Activated CD8-positive, alpha-beta T cell treated with anti-CD3 and anti-CD28 coated beads, Interleukin-2, amount 10 ng/mL, durations not matched to agents 7 days and 5 days (primary cell): Measurements from ENCODE around the gene FGFR2. TPM values are rescaled to one million over a fixed set of nuclear protein-coding genes. Genes with fewer than 3 reads are reported as not detected.
"Not testable (repeated sequence)": the region's sequence is repeated elsewhere in the genome, so short reads cannot be mapped to it uniquely, and the experiment has no call there.

Experiments used
- ATAC-seq: fragments of 150-1000 bp; cut with Tn5 transposase; one replicate; pipeline ENCODE4 v1.10.0; 2021; ENCODE audit warnings: moderate library complexity
- CTCF ChIA-PET: fragments of 350-600 bp; sonication (Branson Sonifier 250); formaldehyde crosslinking; loops from one replicate; lab custom pipeline; 2021; ENCODE audit warnings: antibody characterized with exemption; lab: Charles Lee
- POLR2A ChIA-PET: fragments of 350-600 bp; sonication (Branson Sonifier 250); formaldehyde crosslinking; loops from one replicate; lab custom pipeline; 2021; ENCODE audit warnings: antibody characterized with exemption; lab: Charles Lee
- DNase-seq: peaks from one replicate; pipeline ENCODE4 v3.0.0-alpha.2; 2020
- H3K27ac Mint-ChIP-seq: one replicate; pipeline ENCODE4 v1.8.0; 2021; ENCODE audit warnings: mild to moderate bottlenecking, mixed read lengths
- H3K27me3 Mint-ChIP-seq: one replicate; pipeline ENCODE4 v1.8.0; 2021; ENCODE audit warnings: low read depth, mixed read lengths
- H3K36me3 Mint-ChIP-seq: one replicate; pipeline ENCODE4 v1.8.0; 2021; ENCODE audit warnings: low read depth, mixed read lengths
- H3K4me1 Mint-ChIP-seq: one replicate; pipeline ENCODE4 v1.8.0; 2021; ENCODE audit warnings: low read depth, mixed read lengths
- H3K4me3 Mint-ChIP-seq: one replicate; pipeline ENCODE4 v1.8.0; 2021; ENCODE audit warnings: mild to moderate bottlenecking, mixed read lengths
- H3K9me3 Mint-ChIP-seq: one replicate; pipeline ENCODE4 v1.8.0; 2022; ENCODE audit warnings: mixed read lengths; ENCODE audit not compliant: insufficient read depth
- total RNA-seq, 2 experiments: library from RNA; stranded (reverse); gene quantifications; one replicate each; pipeline ENCODE4 v1.2.3, GENCODE V29; 2021

The FGFR2 gene
- total RNA-seq, 2 experiments from 2014 or later, result not detected

GRCh38 chr10:121558238-121558637 lies 40.0 kb downstream of the FGFR2 start:
- ChIA-PET POLR2A (no interaction called here), CTCF (no interaction called here)
- Mint-ChIP-seq H3K4me3 (no peak overlapping the region), H3K36me3 (no peaks in the 10 kb centered on the region), H3K9me3 (no peaks in the 10 kb centered on the region), H3K27me3 (no peaks in the 10 kb centered on the region), H3K27ac (no peak overlapping the region), H3K4me1 (no peaks in the 10 kb centered on the region)
- DNase-seq (no peak), ATAC-seq (no peak)

GRCh38 chr10:121556918-121557573 lies 41.2 kb downstream of the FGFR2 start:
- Mint-ChIP-seq H3K27ac (no peak overlapping the region), H3K36me3 (no peaks in the 10 kb centered on the region), H3K9me3 (no peaks in the 10 kb centered on the region), H3K4me1 (no peaks in the 10 kb centered on the region), H3K4me3 (no peak overlapping the region), H3K27me3 (no peaks in the 10 kb centered on the region)
- DNase-seq, result no peak
- ChIA-PET CTCF (no interaction called here), POLR2A (interaction anchor here (0.5 kb wide), 1 partner anchor 892 kb away, joined by 3 read pairs; no protein-coding TSS in a partner anchor)
- ATAC-seq, result no peak

- Mint-ChIP-seq H3K9me3 (no peaks in the 10 kb centered on the region), H3K27ac (no peak overlapping the region), H3K4me3 (no peak overlapping the region), H3K27me3 (no peaks in the 10 kb centered on the region), H3K36me3 (no peaks in the 10 kb centered on the region), H3K4me1 (no peaks in the 10 kb centered on the region)
- DNase-seq, result no peak
- ATAC-seq, result no peak
- ChIA-PET POLR2A (no interaction called here), CTCF (no interaction called here)
Observed at GRCh38 chr10:121556455-121556854, 41.8 kb downstream of the FGFR2 start.

- POLR2A ChIA-PET, H3K4me3 Mint-ChIP-seq: not testable (repeated sequence)
Observed at GRCh38 chr10:121554916-121555315, 43.3 kb downstream of the FGFR2 start.

GRCh38 chr10:121553511-121554264 lies 44.6 kb downstream of the FGFR2 start:
- Mint-ChIP-seq H3K27ac (no peak overlapping the region), H3K4me3 (no peak overlapping the region), H3K9me3 (no peaks in the 10 kb centered on the region), H3K4me1 (no peaks in the 10 kb centered on the region), H3K27me3 (no peaks in the 10 kb centered on the region), H3K36me3 (no peaks in the 10 kb centered on the region)
- DNase-seq, result no peak
- POLR2A ChIA-PET, result no interaction called here
- CTCF ChIA-PET, result no interaction called here
- no peak for ATAC-seq

More at GRCh38 chr10:121554916-121555315, 43.3 kb downstream of the FGFR2 start:
- CTCF ChIA-PET, H3K27me3 Mint-ChIP-seq, H3K36me3 Mint-ChIP-seq, H3K4me1 Mint-ChIP-seq, H3K27ac Mint-ChIP-seq, ATAC-seq, DNase-seq, H3K9me3 Mint-ChIP-seq: not testable (repeated sequence)

- no peak overlapping the region for H3K27ac Mint-ChIP-seq
- no peak overlapping the region for H3K4me3 Mint-ChIP-seq
- no peaks in the 10 kb centered on the region for H3K9me3 Mint-ChIP-seq
- no peaks in the 10 kb centered on the region for H3K4me1 Mint-ChIP-seq
- no peaks in the 10 kb centered on the region for H3K36me3 Mint-ChIP-seq
- DNase-seq (no peak), ATAC-seq (no peak)
- POLR2A ChIA-PET, result no interaction called here
- CTCF ChIA-PET, result no interaction called here
- no peaks in the 10 kb centered on the region for H3K27me3 Mint-ChIP-seq
Observed at GRCh38 chr10:121552746-121553145, 45.5 kb downstream of the FGFR2 start.

GRCh38 chr10:121551210-121551885 lies 46.9 kb downstream of the FGFR2 start:
- Mint-ChIP-seq H3K9me3 (no peaks in the 10 kb centered on the region), H3K27me3 (no peaks in the 10 kb centered on the region), H3K4me3 (no peak overlapping the region), H3K4me1 (no peaks in the 10 kb centered on the region), H3K27ac (no peak overlapping the region), H3K36me3 (no peaks in the 10 kb centered on the region)
- DNase-seq, result no peak
- ChIA-PET CTCF (no interaction called here), POLR2A (no interaction called here)
- ATAC-seq, result no peak

GRCh38 chr10:121544301-121544869 lies 53.9 kb downstream of the FGFR2 start:
- Mint-ChIP-seq H3K9me3 (no peaks in the 10 kb centered on the region), H3K4me1 (no peaks in the 10 kb centered on the region)
- ATAC-seq, result no peak

GRCh38 chr10:121543545-121543944 lies 54.7 kb downstream of the FGFR2 start:
- Mint-ChIP-seq H3K27ac (no peak overlapping the region), H3K27me3 (no peaks in the 10 kb centered on the region), H3K4me1 (no peaks in the 10 kb centered on the region), H3K4me3 (no peak overlapping the region), H3K9me3 (no peaks in the 10 kb centered on the region), H3K36me3 (no peaks in the 10 kb centered on the region)
- ChIA-PET POLR2A (no interaction called here), CTCF (no interaction called here)
- DNase-seq (no peak), ATAC-seq (no peak)

More at GRCh38 chr10:121544301-121544869, 53.9 kb downstream of the FGFR2 start:
- Mint-ChIP-seq H3K4me3 (no peak overlapping the region), H3K27ac (no peak overlapping the region), H3K36me3 (no peaks in the 10 kb centered on the region), H3K27me3 (no peaks in the 10 kb centered on the region)
- POLR2A ChIA-PET, result no interaction called here
- no peak for DNase-seq
- CTCF ChIA-PET, result no interaction called here

GRCh38 chr10:121541450-121542120 lies 56.7 kb downstream of the FGFR2 start:
- H3K27me3 Mint-ChIP-seq, result no peaks in the 10 kb centered on the region
- no peaks in the 10 kb centered on the region for H3K9me3 Mint-ChIP-seq
- DNase-seq, result no peak
- H3K36me3 Mint-ChIP-seq, result no peaks in the 10 kb centered on the region
- POLR2A ChIA-PET, result no interaction called here
- no peak overlapping the region for H3K4me3 Mint-ChIP-seq
- no peak for ATAC-seq
- CTCF ChIA-PET, result no interaction called here
- no peak overlapping the region for H3K27ac Mint-ChIP-seq
- H3K4me1 Mint-ChIP-seq, result no peaks in the 10 kb centered on the region

GRCh38 chr10:121540732-121541395 lies 57.4 kb downstream of the FGFR2 start:
- no peak overlapping the region for H3K4me3 Mint-ChIP-seq
- no peaks in the 10 kb centered on the region for H3K9me3 Mint-ChIP-seq
- no peaks in the 10 kb centered on the region for H3K36me3 Mint-ChIP-seq
- no peaks in the 10 kb centered on the region for H3K27me3 Mint-ChIP-seq
- ATAC-seq, result no peak
- ChIA-PET POLR2A (no interaction called here), CTCF (no interaction called here)
- no peak overlapping the region for H3K27ac Mint-ChIP-seq
- H3K4me1 Mint-ChIP-seq, result no peaks in the 10 kb centered on the region
- no peak for DNase-seq
